Activated B cell treated with CpG ODN at 0.5 μM for 24 hours (primary cell): ENCODE data around the gene GTF3C5. TPM values are rescaled to one million over a fixed set of nuclear protein-coding genes. Genes with fewer than 3 reads are reported as not detected.
"Not testable (repeated sequence)": the region's sequence is repeated elsewhere in the genome, so short reads cannot be mapped to it uniquely, and the experiment has no call there.

Experiments used
- ATAC-seq: fragments of 200-7000 bp; cut with Tn5 transposase; one replicate; pipeline ENCODE4 v1.10.0; 2021; ENCODE audit warnings: low read depth, mild to moderate bottlenecking, moderate library complexity
- CTCF ChIA-PET: fragments of 350-600 bp; sonication (Branson Sonifier 250); formaldehyde crosslinking; loops from one replicate; lab custom pipeline; 2021; ENCODE audit warnings: antibody characterized with exemption; lab: Charles Lee
- POLR2A ChIA-PET: fragments of 350-600 bp; sonication (Branson Sonifier 250); formaldehyde crosslinking; loops from one replicate; lab custom pipeline; 2021; ENCODE audit warnings: antibody characterized with exemption; lab: Charles Lee
- DNase-seq: peaks from one replicate; pipeline ENCODE4 v3.0.0; 2022
- H3K27ac Mint-ChIP-seq: one replicate; pipeline ENCODE4 v1.8.0; 2020; ENCODE audit warnings: mixed read lengths
- H3K27me3 Mint-ChIP-seq: one replicate; pipeline ENCODE4 v1.8.0; 2021; ENCODE audit warnings: mixed read lengths
- H3K36me3 Mint-ChIP-seq: one replicate; pipeline ENCODE4 v1.8.0; 2021; ENCODE audit warnings: low read depth, mixed read lengths
- H3K4me1 Mint-ChIP-seq: one replicate; pipeline ENCODE4 v1.8.0; 2021; ENCODE audit warnings: mixed read lengths
- H3K4me3 Mint-ChIP-seq: one replicate; pipeline ENCODE4 v1.8.0; 2020; ENCODE audit warnings: mild to moderate bottlenecking, mixed read lengths
- H3K9me3 Mint-ChIP-seq: one replicate; pipeline ENCODE4 v1.8.0; 2020; ENCODE audit warnings: mixed read lengths
- CTCF ChIP-seq: fragments of 200-600 bp; IDR thresholded peaks from one replicate; pipeline ENCODE4 v1.8.0; 2022; ENCODE audit warnings: antibody characterized with exemption, mild to moderate bottlenecking
- intact Hi-C: fragments of 100-400 bp; cut with micrococcal nuclease; formaldehyde crosslinking; loops from one replicate; pipeline ENCODE4 v1.15.1; 2024
- total RNA-seq: library from RNA; stranded (reverse); gene quantifications from 2 replicates; pipeline ENCODE4 v1.2.3, GENCODE V29; 2022

GTF3C5 gene
- total RNA-seq, 1 donor from 2014 or later, result 56.6 TPM

GRCh38 chr9:132989014-132989310 lies 41.8 kb upstream of the GTF3C5 start:
- POLR2A ChIA-PET, result no interaction called here
- H3K27me3 Mint-ChIP-seq, result peaks cover 32% of the 10 kb centered on the region
- no peaks in the 10 kb centered on the region for H3K36me3 Mint-ChIP-seq
- intact Hi-C loops, result no loop called here
- no peak overlapping the region for H3K4me3 Mint-ChIP-seq
- H3K9me3 Mint-ChIP-seq, result no peaks in the 10 kb centered on the region
- ATAC-seq (no peak), DNase-seq (no peak)
- no peak overlapping the region for H3K27ac Mint-ChIP-seq
- CTCF ChIA-PET, result no interaction called here
- TF ChIP-seq CTCF, result no peak
- H3K4me1 Mint-ChIP-seq, result peaks cover 4% of the 10 kb centered on the region

GRCh38 chr9:132989414-132989996 lies 41.3 kb upstream of the GTF3C5 start:
- peaks cover 35% of the 10 kb centered on the region for H3K27me3 Mint-ChIP-seq

GRCh38 chr9:132989998-132990557 lies 40.7 kb upstream of the GTF3C5 start:
- H3K27ac Mint-ChIP-seq, DNase-seq, intact Hi-C loops, H3K4me3 Mint-ChIP-seq, POLR2A ChIA-PET, H3K9me3 Mint-ChIP-seq, CTCF ChIA-PET, H3K36me3 Mint-ChIP-seq: not testable (repeated sequence)
- peaks cover 36% of the 10 kb centered on the region for H3K27me3 Mint-ChIP-seq
- ATAC-seq, result peak; percentile 49
- peaks cover 11% of the 10 kb centered on the region for H3K4me1 Mint-ChIP-seq

More at GRCh38 chr9:132989414-132989996, 41.3 kb upstream of the GTF3C5 start:
- ATAC-seq, result no peak
- Mint-ChIP-seq H3K27ac (no peak overlapping the region), H3K9me3 (no peaks in the 10 kb centered on the region), H3K4me1 (peaks cover 8% of the 10 kb centered on the region), H3K4me3 (no peak overlapping the region), H3K36me3 (no peaks in the 10 kb centered on the region)
- no peak for TF ChIP-seq CTCF
- intact Hi-C loops, result no loop called here
- no peak for DNase-seq
- ChIA-PET POLR2A (no interaction called here), CTCF (no interaction called here)

- intact Hi-C loops, result no loop called here
- Mint-ChIP-seq H3K9me3 (no peaks in the 10 kb centered on the region), H3K36me3 (no peaks in the 10 kb centered on the region), H3K27ac (no peak overlapping the region), H3K4me3 (no peak overlapping the region), H3K4me1 (peaks cover 11% of the 10 kb centered on the region), H3K27me3 (peaks cover 33% of the 10 kb centered on the region)
- DNase-seq (no peak), ATAC-seq (no peak)
- ChIA-PET CTCF (no interaction called here), POLR2A (no interaction called here)
- no peak for TF ChIP-seq CTCF
These were observed 40.0 kb upstream of the GTF3C5 start for GRCh38 chr9:132990781-132991180.

GRCh38 chr9:132991351-132992300 lies 39.2 kb upstream of the GTF3C5 start:
- intact Hi-C loops, result no loop called here
- Mint-ChIP-seq H3K27me3 (peaks cover 32% of the 10 kb centered on the region), H3K4me3 (no peak overlapping the region), H3K36me3 (no peaks in the 10 kb centered on the region), H3K27ac (no peak overlapping the region), H3K9me3 (no peaks in the 10 kb centered on the region), H3K4me1 (peaks cover 11% of the 10 kb centered on the region)
- ATAC-seq, result no peak
- POLR2A ChIA-PET, result no interaction called here
- no peak for TF ChIP-seq CTCF
- DNase-seq, result no peak
- CTCF ChIA-PET, result interaction anchor here (1.3 kb wide), 1 partner anchor 30 kb away, joined by 6 read pairs; no protein-coding TSS in a partner anchor
